HCT116 (cell line): Measurements from ENCODE around the gene CAV1. TPM values are rescaled to one million over a fixed set of nuclear protein-coding genes. Genes with fewer than 3 reads are reported as not detected.

Experiments
- ATAC-seq: fragments of 200-7000 bp; cut with Tn5 transposase; 2 replicates; pipeline ENCODE4 v1.9.1; 2020; ENCODE audit warnings: mild to moderate bottlenecking, moderate library complexity
- BruUV-seq: library from RNA; stranded (reverse); fragments of 400-500 nt; replicated peaks from 2 replicates; lab custom pipeline; 2021; lab: Mats Ljungman, UMichigan
- CTCF ChIA-PET: fragments of 300-600 bp; sonication (Branson Sonifier 250); formaldehyde crosslinking; loops from one replicate; lab custom pipeline; 2021; ENCODE audit warnings: antibody characterized with exemption; lab: Charles Lee
- POLR2A ChIA-PET: fragments of 300-600, 350-600 bp; sonication (Branson Sonifier 250); formaldehyde crosslinking; loops from one replicate; lab custom pipeline; 2021; ENCODE audit warnings: antibody characterized with exemption; lab: Charles Lee
- RAD21 ChIA-PET, 2 experiments: fragments of 300-600 bp; sonication (Branson Sonifier 250); formaldehyde crosslinking; loops; one replicate each; lab custom pipeline; 2023; ENCODE audit warnings: low total read pairs in 2 of 2; ENCODE audit not compliant: uncharacterized antibody in 2 of 2, unreplicated experiment in 2 of 2, low non-redundant PET in 1 of 2; lab: Charles Lee
- DNase-seq: peaks from one replicate; pipeline ENCODE4 v3.0.0-alpha.2; 2010; ENCODE audit warnings: low read depth, low spot score
- H2AFZ ChIP-seq: fragments of 200-600 bp; shearing (Covaris generic), sonication (generic); 2 replicates; pipeline ENCODE4 v1.6.1; 2017; ENCODE audit warnings: low read depth, mixed run types, mixed read lengths, antibody characterized with exemption, low read length; ENCODE audit not compliant: poor library complexity, severe bottlenecking
- H3K27ac ChIP-seq: 2 replicates; pipeline ENCODE4 v1.5.1; 2012; ENCODE audit warnings: low read depth, low read length
- H3K27me3 ChIP-seq: fragments of 200-600 bp; sonication (generic); 2 replicates; pipeline ENCODE4 v1.6.1; 2016; ENCODE audit warnings: mixed run types, low read length, mixed read lengths; ENCODE audit not compliant: insufficient read depth
- H3K36me3 ChIP-seq, 2 experiments: fragments of 200-500 bp in 1 of 2; fragments of 200-600 bp in 1 of 2; sonication (Bioruptor generic) in 1 of 2; sonication (generic) in 1 of 2; 2 replicates each; pipeline versions ENCODE4 v1.5.1 to v1.6.1; 2014 to 2016; ENCODE audit warnings: low read length in 2 of 2, inconsistent platforms in 1 of 2, mixed read lengths in 1 of 2, mixed run types in 1 of 2; ENCODE audit not compliant: insufficient read depth in 2 of 2, control insufficient read depth in 1 of 2
- H3K4me1 ChIP-seq, 2 experiments: fragments of 200-600 bp in 1 of 2; sonication (generic) in 1 of 2; 2 replicates each; pipeline versions ENCODE4 v1.5.1 to v1.6.1; 2012 to 2017; ENCODE audit warnings: low read length in 2 of 2, inconsistent platforms in 1 of 2, mild to moderate bottlenecking in 1 of 2, mixed read lengths in 1 of 2, mixed run types in 1 of 2, moderate library complexity in 1 of 2; ENCODE audit not compliant: insufficient read depth in 2 of 2, control insufficient read depth in 1 of 2
- H3K4me2 ChIP-seq: fragments of 200-600 bp; sonication (generic); 2 replicates; pipeline ENCODE4 v1.6.1; 2017; ENCODE audit warnings: mixed run types, low read length, mixed read lengths
- H3K4me3 ChIP-seq, 2 experiments: fragments of 200-600 bp in 1 of 2; sonication (generic) in 1 of 2; replicated peaks in 1 of 2; 2 replicates each; pipeline ENCODE4 v1.5.1; 2011 to 2016; ENCODE audit warnings: low read length in 2 of 2, control low read depth in 1 of 2, low read depth in 1 of 2, mild to moderate bottlenecking in 1 of 2, mixed read lengths in 1 of 2, mixed run types in 1 of 2
- H3K79me2 ChIP-seq: fragments of 200-600 bp; sonication (generic); 2 replicates; pipeline ENCODE4 v1.6.1; 2017; ENCODE audit warnings: mild to moderate bottlenecking, mixed run types, low read length, moderate library complexity, mixed read lengths; ENCODE audit not compliant: insufficient read depth
- H3K9ac ChIP-seq: fragments of 200-600 bp; sonication (generic); 2 replicates; pipeline ENCODE4 v1.6.1; 2016; ENCODE audit warnings: low read length, mixed read lengths
- H3K9me2 ChIP-seq: fragments of 200-600 bp; sonication (generic), shearing (Covaris generic); 2 replicates; pipeline ENCODE4 v1.6.1; 2017; ENCODE audit warnings: mixed run types, mild to moderate bottlenecking, moderate library complexity; ENCODE audit not compliant: insufficient read depth
- H3K9me3 ChIP-seq, 2 experiments: fragments of 200-500 bp in 1 of 2; fragments of 200-600 bp in 1 of 2; sonication (Bioruptor generic) in 1 of 2; sonication (generic) in 1 of 2; 2 replicates each; pipeline ENCODE4 v1.6.1; 2014 to 2017; ENCODE audit warnings: low read length in 2 of 2, mixed read lengths in 2 of 2, inconsistent platforms in 1 of 2, low read depth in 1 of 2, mild to moderate bottlenecking in 1 of 2, mixed run types in 1 of 2, moderate library complexity in 1 of 2; ENCODE audit not compliant: control insufficient read depth in 1 of 2, insufficient read depth in 1 of 2
- H4K20me1 ChIP-seq: fragments of 200-600 bp; sonication (generic), shearing (Covaris generic); 2 replicates; pipeline ENCODE4 v1.6.1; 2017; ENCODE audit warnings: mixed run types, mild to moderate bottlenecking, moderate library complexity; ENCODE audit not compliant: insufficient read depth
- CTCF ChIP-seq, 3 experiments: fragments of 200-600 bp in 1 of 3; sonication (generic) in 1 of 3; IDR thresholded peaks in 2 of 3; conservative IDR thresholded peaks in 1 of 3; 2 replicates each; pipeline ENCODE4 v1.5.1; 2012 to 2017; ENCODE audit warnings: low read depth in 2 of 3, low read length in 2 of 3, antibody characterized with exemption in 1 of 3, borderline replicate concordance in 1 of 3, control low read depth in 1 of 3, mild to moderate bottlenecking in 1 of 3, mixed read lengths in 1 of 3, mixed run types in 1 of 3, moderate library complexity in 1 of 3; ENCODE audit not compliant: insufficient read depth in 1 of 3
- ELF1 ChIP-seq: IDR thresholded peaks from 2 replicates; pipeline ENCODE4 v1.6.1; 2012; ENCODE audit warnings: low read depth, borderline replicate concordance
- EZH2 ChIP-seq: fragments of 200-600 bp; sonication (generic); IDR thresholded peaks from 2 replicates; pipeline ENCODE4 v1.6.1; 2017; ENCODE audit warnings: antibody characterized with exemption, mixed run types
- EZH2phosphoT487 ChIP-seq: fragments of 200-600 bp; IDR thresholded peaks from 2 replicates; pipeline ENCODE4 v1.6.1; 2018; ENCODE audit warnings: antibody characterized with exemption, borderline replicate concordance
- FOSL1 ChIP-seq: IDR thresholded peaks from 2 replicates; pipeline ENCODE4 v1.6.1; 2012; ENCODE audit warnings: low read depth
- JUND ChIP-seq: IDR thresholded peaks from 2 replicates; pipeline ENCODE4 v1.6.1; 2012
- MAX ChIP-seq: IDR thresholded peaks from 2 replicates; pipeline ENCODE4 v1.6.1; 2012
- POLR2A ChIP-seq: IDR thresholded peaks from 2 replicates; pipeline ENCODE4 v1.7.0; 2011; ENCODE audit warnings: borderline replicate concordance; ENCODE audit not compliant: insufficient read depth, insufficient read length; ENCODE audit errors: extremely low read depth
- POLR2AphosphoS5 ChIP-seq: IDR thresholded peaks from 2 replicates; pipeline ENCODE4 v1.6.1; 2011; ENCODE audit warnings: mild to moderate bottlenecking, low read depth, low read length, moderate library complexity
- RAD21 ChIP-seq: IDR thresholded peaks from 2 replicates; pipeline ENCODE4 v1.6.1; 2012; ENCODE audit warnings: low read depth, mild to moderate bottlenecking
- REST ChIP-seq: IDR thresholded peaks from 2 replicates; pipeline ENCODE4 v1.6.1; 2012; ENCODE audit warnings: low read depth
- SIN3A ChIP-seq: IDR thresholded peaks from 2 replicates; pipeline ENCODE4 v1.6.1; 2012; ENCODE audit warnings: low read depth
- SP1 ChIP-seq: IDR thresholded peaks from 2 replicates; pipeline ENCODE4 v1.6.1; 2012; ENCODE audit warnings: low read depth
- TCF7L2 ChIP-seq: IDR thresholded peaks from 2 replicates; pipeline ENCODE4 v1.7.0; 2011; ENCODE audit warnings: borderline replicate concordance, inconsistent platforms; ENCODE audit not compliant: insufficient read depth, insufficient read length; ENCODE audit errors: extremely low read depth
- ZNF274 ChIP-seq: fragments of 200-500 bp; sonication (Bioruptor generic); IDR thresholded peaks from 2 replicates; pipeline ENCODE4 v1.6.1; 2014; ENCODE audit warnings: mild to moderate bottlenecking, low read depth, low read length, inconsistent platforms
- intact Hi-C: fragments of 100-400 bp; cut with micrococcal nuclease; formaldehyde crosslinking; loops from 2 replicates; pipeline ENCODE4 v1.10.0; 2022
- total RNA-seq: library from RNA; stranded (reverse); gene quantifications from one replicate; pipeline ENCODE4 v1.2.1, GENCODE V29; 2021; ENCODE audit not compliant: unreplicated experiment

The CAV1 gene
- total RNA-seq, 1 experiment from 2014 or later: 298 TPM

- no peaks in the 10 kb centered on the region for H3K4me1 ChIP-seq
- H2AFZ ChIP-seq: no peak overlapping the region
- H3K4me2 ChIP-seq: no peak overlapping the region
- DNase-seq: no peak
- ATAC-seq: no peak
- TF ChIP-seq REST (no peak), JUND (no peak), EZH2 (no peak), MAX (no peak), EZH2phosphoT487 (no peak), POLR2AphosphoS5 (no peak), FOSL1 (no peak), SIN3A (no peak), RAD21 (no peak), POLR2A (no peak), SP1 (no peak), ZNF274 (no peak), CTCF (IDR thresholded peaks at IDR 0.05 in 2 of 3, conservative IDR thresholded peaks at IDR 0.05 in 1 of 3; ENCODE audit: borderline replicate concordance in 1 of 3, insufficient read depth in 1 of 3, low read depth in 2 of 3, low read length in 2 of 3) (no peak), TCF7L2 (no peak), ELF1 (no peak)
- H4K20me1 ChIP-seq: peaks cover 8% of the 10 kb centered on the region; the same call in 1 of the 2 replicates
- POLR2A ChIA-PET: no interaction called here
- CTCF ChIA-PET: no interaction called here
- H3K27ac ChIP-seq: no peak overlapping the region
- H3K9ac ChIP-seq: no peak overlapping the region
- H3K9me3 ChIP-seq: no peaks in the 10 kb centered on the region
- H3K9me2 ChIP-seq: no peaks in the 10 kb centered on the region
- H3K27me3 ChIP-seq: no peaks in the 10 kb centered on the region
- peaks cover 8 to 85% of the 10 kb centered on the region in 2 experiments for H3K36me3 ChIP-seq
- RAD21 ChIA-PET: no interaction called here
- H3K79me2 ChIP-seq: peaks cover 96% of the 10 kb centered on the region
- no peak overlapping the region for H3K4me3 ChIP-seq
- intact Hi-C loops: no loop called here
- BruUV-seq: no TSS peak
Observed at GRCh38 chr7:116551692-116552091, 26.9 kb downstream of the CAV1 start.
